Brain pericyte (primary cell): ENCODE measurements around the gene RAB25.

Experiments
- DNase-seq: peaks from one replicate; pipeline ENCODE4 v3.0.0-alpha.2; 2012; ENCODE audit warnings: low read depth, low spot score

RAB25 gene

DNA sequence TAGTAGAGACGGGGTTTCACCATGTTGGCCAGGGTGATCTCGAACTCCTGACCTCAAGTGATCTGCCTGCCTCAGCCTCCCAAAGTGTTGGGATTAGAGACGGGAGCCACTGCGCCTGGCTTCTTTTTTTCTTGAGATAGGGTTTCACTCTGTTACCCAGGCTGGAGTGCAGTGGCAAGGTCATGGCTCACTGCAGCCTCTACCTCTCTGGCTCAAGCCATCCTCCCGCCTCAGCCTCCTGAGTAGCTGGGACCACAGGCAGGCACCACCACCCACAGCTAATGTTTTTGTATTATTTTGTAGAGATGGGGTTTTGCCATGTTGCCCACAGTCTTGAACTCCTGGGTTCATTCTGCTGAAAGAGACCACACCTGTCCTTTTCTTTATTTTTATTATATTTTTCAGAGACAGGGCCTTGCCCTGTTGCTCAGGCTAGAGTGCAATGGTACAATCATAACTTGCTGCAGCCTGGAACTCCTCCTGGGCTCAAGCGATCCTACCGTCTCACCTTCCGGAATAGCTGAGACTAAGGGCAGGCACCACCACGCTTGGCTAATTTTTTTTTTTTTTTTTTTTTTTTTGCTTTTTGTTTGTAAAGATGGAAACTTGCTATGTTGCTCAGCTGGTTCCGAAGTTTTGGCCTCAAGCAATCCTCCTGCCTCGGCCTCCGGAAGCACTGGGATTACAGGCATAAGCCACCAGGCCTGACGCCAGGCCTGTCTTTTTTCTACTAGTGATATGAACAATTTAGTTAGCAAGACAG, 56.6 kb downstream of the RAB25 start:
- DNase-seq: no peak

DNA sequence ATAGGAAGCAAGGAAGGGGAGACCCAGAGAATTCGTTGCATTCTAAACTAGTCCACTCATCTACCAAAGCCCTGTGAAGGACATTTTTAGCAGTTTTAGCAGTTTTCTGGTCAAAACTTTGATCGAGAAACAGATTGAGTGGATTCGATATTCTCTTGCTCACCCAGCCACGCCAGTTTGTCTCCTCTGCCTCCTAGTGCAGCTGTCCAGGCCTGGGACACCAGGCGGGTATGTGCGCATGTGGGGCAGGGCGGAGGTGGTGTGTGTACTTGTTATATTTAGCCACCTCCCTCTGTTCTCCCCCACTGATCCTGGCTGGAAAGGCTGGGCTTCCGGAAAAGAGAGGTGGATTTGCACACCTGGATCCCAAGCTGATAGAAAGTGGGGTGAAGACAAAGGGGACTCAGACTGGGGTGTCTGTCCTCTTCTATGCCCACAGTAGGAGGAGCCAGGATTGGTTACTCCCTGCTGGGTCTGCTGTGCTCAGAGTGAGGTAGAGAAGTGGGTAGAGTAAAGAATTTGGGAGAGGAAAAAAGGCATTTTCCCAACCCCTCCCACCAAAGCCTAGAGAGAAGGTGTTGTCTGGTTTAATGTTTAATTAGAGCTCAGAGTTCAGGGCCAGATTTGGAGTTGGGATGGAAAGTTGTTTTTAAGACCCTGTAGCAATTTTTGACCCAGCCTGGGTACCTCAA, 57.4 kb downstream of the RAB25 start:
- no peak for DNase-seq

GRCh38 chr1:156119503-156120209, 58.7 kb downstream of the RAB25 start:
- DNase-seq: no peak
